Right lobe of liver (tissue), 4 donors: ENCODE results near the gene FAM234B.

ENCODE experiments used
- POLR2A ChIP-seq: fragments of 450-650 bp; IDR thresholded peaks from one replicate; pipeline ENCODE4 v1.6.1; 2017; ENCODE audit warnings: antibody characterized with exemption, mild to moderate bottlenecking
- TF ChIP-seq, protein P1 (sequence below), 4 donors: fragments of 200-600 bp in 3 of 4; fragments of 450-650 bp in 1 of 4; IDR thresholded peaks; one replicate each; pipeline versions ENCODE4 v1.5.1 to v1.8.0; 2016 to 2022; ENCODE audit warnings: antibody characterized with exemption in 4 of 4, mild to moderate bottlenecking in 2 of 4
- donor health status: DM: no; HTN: no; CAD: no.
- donor health status: DM: no; HTN: no; CAD: no.
- donor health status: DM: no; HTN: yes; CAD: no.

GRCh38 chr12:13002301-13003097 lies 41.7 kb upstream of the FAM234B start:
- TF ChIP-seq, protein P1, sequence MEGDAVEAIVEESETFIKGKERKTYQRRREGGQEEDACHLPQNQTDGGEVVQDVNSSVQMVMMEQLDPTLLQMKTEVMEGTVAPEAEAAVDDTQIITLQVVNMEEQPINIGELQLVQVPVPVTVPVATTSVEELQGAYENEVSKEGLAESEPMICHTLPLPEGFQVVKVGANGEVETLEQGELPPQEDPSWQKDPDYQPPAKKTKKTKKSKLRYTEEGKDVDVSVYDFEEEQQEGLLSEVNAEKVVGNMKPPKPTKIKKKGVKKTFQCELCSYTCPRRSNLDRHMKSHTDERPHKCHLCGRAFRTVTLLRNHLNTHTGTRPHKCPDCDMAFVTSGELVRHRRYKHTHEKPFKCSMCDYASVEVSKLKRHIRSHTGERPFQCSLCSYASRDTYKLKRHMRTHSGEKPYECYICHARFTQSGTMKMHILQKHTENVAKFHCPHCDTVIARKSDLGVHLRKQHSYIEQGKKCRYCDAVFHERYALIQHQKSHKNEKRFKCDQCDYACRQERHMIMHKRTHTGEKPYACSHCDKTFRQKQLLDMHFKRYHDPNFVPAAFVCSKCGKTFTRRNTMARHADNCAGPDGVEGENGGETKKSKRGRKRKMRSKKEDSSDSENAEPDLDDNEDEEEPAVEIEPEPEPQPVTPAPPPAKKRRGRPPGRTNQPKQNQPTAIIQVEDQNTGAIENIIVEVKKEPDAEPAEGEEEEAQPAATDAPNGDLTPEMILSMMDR (IDR thresholded peaks at IDR 0.05), result no peak
- TF ChIP-seq POLR2A, result no peak
